AG04450 (cell line): Measurements from ENCODE around the gene NAA11. TPM values are rescaled to one million over a fixed set of nuclear protein-coding genes. Genes with fewer than 3 reads are reported as not detected.

Experiments used
- CTCF ChIA-PET: fragments of 300-600, 350-600 bp; formaldehyde crosslinking; extraction: SDS; loops from one replicate; lab custom pipeline; 2022; ENCODE audit warnings: antibody characterized with exemption, inconsistent platforms; lab: Charles Lee
- POLR2A ChIA-PET: fragments of 350-600 bp; formaldehyde crosslinking; extraction: SDS; loops from one replicate; lab custom pipeline; 2021; ENCODE audit warnings: antibody characterized with exemption, inconsistent platforms; lab: Yijun Ruan, JAX
- DNase-seq: peaks from one replicate; pipeline ENCODE4 v3.0.0-alpha.2; 2011; ENCODE audit warnings: low read depth, low spot score
- H3K27ac ChIP-seq: one replicate; pipeline ENCODE4 v1.5.1; 2012; ENCODE audit warnings: low read depth, low read length, control low read depth
- H3K27me3 ChIP-seq: one replicate; pipeline ENCODE4 v1.6.0; 2012; ENCODE audit warnings: low read length; ENCODE audit not compliant: control insufficient read depth, insufficient read depth
- H3K4me3 ChIP-seq: 2 replicates; pipeline ENCODE4 v1.5.1; 2011; ENCODE audit warnings: mild to moderate bottlenecking, low read depth, low read length, control low read depth
- H3K9me3 ChIP-seq: 2 replicates; pipeline ENCODE4 v1.5.1; 2012; ENCODE audit warnings: low read length; ENCODE audit not compliant: control insufficient read depth, insufficient read depth
- CTCF ChIP-seq: IDR thresholded peaks from 2 replicates; pipeline ENCODE4 v1.5.1; 2011; ENCODE audit warnings: low read depth, low read length, control low read depth, inconsistent platforms
- polyA plus RNA-seq: library from polyadenylated mRNA; depleted of rRNA; stranded (reverse); fragments of >200 nt; gene quantifications from 2 replicates; pipeline ENCODE4 v1.2.3, GENCODE V29; 2011

NAA11 gene
- polyA plus RNA-seq, 1 experiment, result not detected

GRCh38 chr4:79334341-79334740 is 8.5 kb upstream of the NAA11 start:
- no peak overlapping the region for H3K4me3 ChIP-seq
- no peaks in the 10 kb centered on the region for H3K9me3 ChIP-seq
- no peak for TF ChIP-seq CTCF
- no peak overlapping the region for H3K27ac ChIP-seq
- no peak for DNase-seq
- POLR2A ChIA-PET, result no interaction called here
- CTCF ChIA-PET, result no interaction called here
- H3K27me3 ChIP-seq, result no peaks in the 10 kb centered on the region

- no peak overlapping the region for H3K27ac ChIP-seq
- no peaks in the 10 kb centered on the region for H3K27me3 ChIP-seq
- H3K4me3 ChIP-seq, result no peak overlapping the region
- no peaks in the 10 kb centered on the region for H3K9me3 ChIP-seq
- TF ChIP-seq CTCF, result no peak
- CTCF ChIA-PET, result interaction anchor here (0.6 kb wide), 1 partner anchor 442 kb away, joined by 4 read pairs; no protein-coding TSS in a partner anchor
- DNase-seq, result no peak
- POLR2A ChIA-PET, result no interaction called here
These were observed 5.4 kb upstream of the NAA11 start for GRCh38 chr4:79331126-79331876.

DNA sequence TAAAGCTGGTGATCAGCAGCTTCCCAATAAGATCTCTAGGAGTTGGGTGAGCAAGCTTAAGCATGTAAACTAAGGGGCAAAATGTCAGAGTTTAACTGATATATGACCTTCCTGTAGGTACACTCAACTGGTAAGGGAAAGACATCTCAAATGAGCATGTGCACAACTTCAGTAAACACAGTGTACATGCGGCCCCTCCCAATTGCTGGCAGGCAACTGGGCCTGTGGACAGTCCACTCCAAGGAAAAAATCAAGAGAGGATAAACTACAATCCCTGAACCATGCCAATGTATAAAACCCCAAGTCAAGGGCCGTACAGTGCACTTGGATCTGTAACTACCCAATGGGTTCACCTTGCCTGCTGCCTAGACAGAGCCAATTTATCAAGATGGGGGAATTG is 4.9 kb upstream of the NAA11 start:
- Histone ChIP-seq H3K9me3 (no peaks in the 10 kb centered on the region), H3K27ac (no peak overlapping the region), H3K27me3 (no peaks in the 10 kb centered on the region), H3K4me3 (no peak overlapping the region)
- ChIA-PET CTCF (interaction anchor here (0.6 kb wide), 1 partner anchor 442 kb away, joined by 4 read pairs; no protein-coding TSS in a partner anchor), POLR2A (no interaction called here)
- no peak for DNase-seq
- no peak for TF ChIP-seq CTCF

DNA sequence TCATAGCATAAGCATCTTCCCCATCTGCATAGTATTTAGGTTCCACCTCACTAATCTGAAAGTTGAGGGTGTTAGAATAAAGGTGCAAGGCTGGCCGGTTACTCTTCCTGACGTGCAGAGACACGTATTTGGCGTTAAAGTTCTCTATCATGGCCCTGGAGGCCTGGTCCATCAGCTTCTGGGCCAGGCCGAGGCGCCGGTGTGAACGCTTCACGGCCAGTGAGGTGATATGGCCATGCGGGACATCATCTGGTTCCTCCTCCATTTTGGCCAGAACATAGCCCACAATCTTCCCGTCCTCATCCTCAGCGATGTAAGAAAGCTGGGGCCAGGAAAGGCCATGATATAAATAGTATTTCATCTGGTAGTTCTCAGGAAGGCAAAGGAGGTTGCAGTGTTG is 425 bp downstream of the NAA11 start:
- H3K27ac ChIP-seq, result no peak overlapping the region
- DNase-seq, result no peak
- ChIA-PET POLR2A (no interaction called here), CTCF (no interaction called here)
- TF ChIP-seq CTCF, result no peak
- no peak overlapping the region for H3K4me3 ChIP-seq
- H3K9me3 ChIP-seq, result no peaks in the 10 kb centered on the region
- H3K27me3 ChIP-seq, result no peaks in the 10 kb centered on the region

DNA sequence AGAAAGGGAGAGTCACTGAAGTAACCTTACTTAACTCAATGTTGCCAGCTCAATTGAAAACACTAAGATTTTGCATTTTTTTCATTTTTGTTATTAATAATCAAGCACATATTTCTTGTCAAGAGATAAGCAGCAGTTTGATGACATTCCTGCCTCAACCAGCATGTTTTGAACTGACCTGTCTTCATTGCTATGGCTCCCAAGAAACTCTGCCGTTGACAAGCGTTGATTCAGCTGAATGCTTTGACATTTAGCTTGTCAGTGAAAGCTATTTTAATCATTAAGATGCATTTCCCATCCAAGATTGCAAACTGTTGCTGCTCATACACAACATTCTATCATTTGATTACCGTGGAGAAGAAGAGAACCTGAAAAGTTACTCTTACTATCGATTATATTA is 5.9 kb downstream of the NAA11 start:
- Histone ChIP-seq H3K27ac (no peak overlapping the region), H3K27me3 (no peaks in the 10 kb centered on the region), H3K4me3 (no peak overlapping the region), H3K9me3 (no peaks in the 10 kb centered on the region)
- POLR2A ChIA-PET, result no interaction called here
- no peak for DNase-seq
- no peak for TF ChIP-seq CTCF
- CTCF ChIA-PET, result no interaction called here
